ENCODE data around the gene AGTPBP1.

The AGTPBP1 gene

DNA sequence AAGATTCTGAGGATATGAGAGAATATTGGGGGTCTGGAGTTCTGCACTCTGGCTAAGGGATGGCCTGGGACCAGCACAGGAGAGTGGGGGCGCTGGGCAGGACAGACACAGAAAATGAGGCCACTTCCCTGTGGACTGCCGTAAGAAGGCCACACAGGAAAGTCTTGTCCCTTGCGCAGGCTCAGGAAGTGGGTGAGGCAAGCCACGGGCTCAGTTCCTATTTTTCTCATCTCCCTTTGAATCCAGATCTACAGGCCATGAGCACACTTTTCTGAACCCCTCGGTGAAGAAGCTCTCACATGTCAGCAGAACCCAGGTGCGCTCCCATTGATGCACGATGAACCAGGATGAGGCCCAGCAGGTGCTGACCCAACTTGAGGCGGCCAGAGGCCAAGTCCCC, 207.4 kb downstream of the AGTPBP1 start:
- no peak for DNase-seq

GRCh38 chr9:85533538-85533937, 208.2 kb downstream of the AGTPBP1 start:
- no peak for DNase-seq

DNA sequence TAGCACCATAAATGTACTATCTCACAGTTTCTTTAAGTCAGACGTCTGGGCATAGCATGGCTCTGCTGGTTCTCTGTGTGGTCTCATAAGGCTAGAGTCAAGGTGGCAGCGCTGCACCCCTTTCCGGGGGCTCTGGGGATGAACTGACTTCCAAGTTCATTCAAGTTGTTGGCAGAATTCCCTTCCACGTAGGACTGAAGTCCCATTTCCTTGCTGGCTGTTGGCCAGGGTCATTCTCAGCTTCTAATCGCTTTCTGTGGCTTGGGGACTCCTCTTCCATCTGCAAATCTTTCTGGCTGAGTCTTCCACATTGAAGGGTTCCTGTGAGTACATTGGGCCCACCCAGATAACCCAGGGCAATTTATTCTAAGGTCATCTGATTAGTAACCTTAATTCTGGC, 211.0 kb downstream of the AGTPBP1 start:
- DNase-seq = no peak

DNA sequence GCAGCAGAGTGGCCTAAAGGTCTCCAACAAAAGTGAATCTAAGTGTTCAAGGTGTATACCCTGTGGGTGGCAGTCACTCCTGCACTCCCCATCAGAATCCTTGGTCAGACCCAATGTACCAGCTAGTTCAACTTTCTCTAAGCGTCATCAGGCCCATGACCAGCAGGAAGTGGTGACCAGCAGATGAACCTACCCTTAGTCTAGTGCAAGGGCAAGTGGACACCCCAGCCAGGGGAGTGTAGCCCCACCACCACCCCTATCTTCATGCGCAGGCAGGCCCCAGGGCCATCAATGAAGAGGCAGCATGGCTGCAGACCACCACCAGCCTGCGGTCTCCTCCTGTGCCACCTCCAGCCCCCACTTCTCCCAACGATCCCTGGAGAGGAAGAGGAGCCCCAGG, 213.1 kb downstream of the AGTPBP1 start:
- no peak for DNase-seq

- no peak for DNase-seq
These were observed 213.6 kb downstream of the AGTPBP1 start for GRCh38 chr9:85528142-85528541.

DNA sequence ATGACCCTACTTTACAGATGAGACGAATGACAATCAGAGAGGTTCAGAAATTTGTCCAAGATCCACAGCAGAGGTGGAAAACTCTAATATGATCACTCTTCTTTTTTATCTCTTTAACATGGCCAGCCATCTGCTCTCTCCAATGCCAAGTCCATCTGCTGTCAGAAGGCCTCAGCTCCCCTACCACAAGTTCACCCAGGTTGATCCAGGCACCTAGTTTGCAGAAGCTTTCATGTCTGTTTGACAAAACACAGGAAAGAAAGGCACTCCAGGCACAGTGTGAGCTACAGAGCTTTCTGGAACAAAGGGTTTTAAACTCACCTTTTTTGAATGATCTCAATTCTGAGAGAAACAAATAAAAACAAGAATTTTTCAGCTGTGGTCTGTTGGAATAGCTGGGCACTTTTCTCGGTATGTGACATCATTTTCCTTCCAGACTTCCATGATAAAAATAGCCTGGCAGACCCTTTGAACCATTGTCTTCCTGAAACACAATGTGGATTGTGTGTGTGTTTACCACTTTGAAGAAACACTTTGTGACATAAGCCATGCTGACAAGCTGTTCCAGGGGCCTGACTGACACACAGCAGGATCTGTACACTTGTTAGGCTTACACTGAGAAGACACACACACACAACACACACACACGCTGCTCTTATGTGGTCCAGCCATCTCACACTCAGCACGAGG, 214.3 kb downstream of the AGTPBP1 start:
- no peak for DNase-seq

GRCh38 chr9:85524531-85524930, 217.2 kb downstream of the AGTPBP1 start:
- DNase-seq = no peak

DNA sequence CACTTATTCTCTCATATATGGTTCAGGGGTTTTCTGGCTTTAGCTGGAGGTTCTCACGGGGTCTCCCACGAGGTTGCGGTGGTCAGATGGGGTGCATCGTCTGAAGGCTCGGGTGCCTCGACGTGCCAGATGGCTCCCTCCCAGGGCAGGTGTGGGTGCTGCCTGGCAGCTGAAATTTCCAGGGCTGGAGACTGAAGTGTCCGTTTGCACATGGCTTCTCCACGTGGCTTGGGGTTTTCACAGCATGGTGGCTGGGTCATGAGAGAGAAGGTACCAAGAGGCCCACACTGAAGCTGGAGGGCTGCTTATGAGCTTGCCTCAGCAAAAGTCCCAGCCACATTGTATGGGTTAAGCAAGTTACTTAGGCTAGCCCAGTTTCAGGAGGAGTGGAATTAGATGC, 218.6 kb downstream of the AGTPBP1 start:
- DNase-seq = no peak

DNA sequence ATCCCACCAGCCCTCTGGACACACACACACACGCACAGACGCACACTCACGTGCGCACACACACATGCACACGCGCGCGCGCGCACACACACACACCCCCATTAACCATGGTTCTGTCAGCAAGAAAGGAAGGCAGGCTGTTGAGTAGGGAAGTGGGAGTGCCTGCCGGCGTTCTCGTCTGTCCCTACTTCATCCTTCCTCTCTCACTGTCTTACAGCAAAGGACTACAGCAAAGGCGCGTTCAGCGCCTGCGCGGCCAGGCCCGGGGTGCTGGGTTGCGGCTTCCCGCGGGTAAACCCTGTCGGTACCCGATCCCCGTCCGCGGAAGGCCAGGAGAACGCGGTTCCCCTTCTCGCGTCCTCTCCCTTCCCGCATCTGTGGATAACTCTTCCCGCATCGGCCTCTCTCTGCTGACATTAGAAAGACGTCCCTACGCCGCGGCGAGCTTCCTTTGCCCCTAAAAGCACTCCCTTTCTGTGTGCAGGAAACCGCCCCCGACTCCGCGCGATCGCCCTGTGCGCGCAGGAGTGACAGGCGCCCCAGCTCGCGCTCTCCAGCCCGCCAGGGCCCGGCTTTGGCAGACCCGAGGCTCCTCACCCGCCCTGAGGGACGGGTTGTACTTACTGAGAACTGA, 219.2 kb downstream of the AGTPBP1 start:
- no peak for DNase-seq

- no peak for DNase-seq
These were observed 220.2 kb downstream of the AGTPBP1 start for GRCh38 chr9:85521371-85522197.

DNA sequence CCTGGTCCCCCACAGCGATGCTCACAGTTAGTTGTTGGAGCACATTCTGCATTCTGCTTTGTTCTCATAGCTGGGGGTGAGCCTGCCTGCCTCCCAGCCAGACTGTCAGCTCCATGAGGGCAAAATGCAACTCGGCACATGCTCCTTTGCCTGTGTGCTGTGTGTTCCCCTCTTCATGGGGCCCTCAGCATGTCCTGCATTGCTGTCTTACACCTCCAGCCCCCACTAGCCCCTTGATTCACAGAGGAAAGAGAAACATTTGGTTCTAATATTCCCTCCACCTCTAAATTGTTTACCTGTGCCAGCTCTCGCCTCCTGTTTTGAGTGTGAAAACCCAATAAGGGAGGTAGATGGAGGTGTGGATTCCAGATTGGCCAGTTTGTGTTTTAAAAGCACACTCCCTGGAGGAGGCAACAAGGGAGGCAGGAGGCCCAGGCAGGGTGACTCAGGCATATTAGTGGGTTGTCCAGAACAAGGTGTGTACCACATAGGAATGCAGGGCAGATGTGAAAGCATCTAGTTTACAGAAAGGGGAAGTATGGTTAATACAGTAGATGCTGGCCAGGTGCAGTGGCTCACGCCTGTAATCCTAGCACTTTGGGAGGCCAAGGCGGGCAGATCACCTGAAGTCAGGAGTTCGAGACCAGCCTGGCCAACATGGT, 224.6 kb downstream of the AGTPBP1 start:
- DNase-seq = no peak

DNA sequence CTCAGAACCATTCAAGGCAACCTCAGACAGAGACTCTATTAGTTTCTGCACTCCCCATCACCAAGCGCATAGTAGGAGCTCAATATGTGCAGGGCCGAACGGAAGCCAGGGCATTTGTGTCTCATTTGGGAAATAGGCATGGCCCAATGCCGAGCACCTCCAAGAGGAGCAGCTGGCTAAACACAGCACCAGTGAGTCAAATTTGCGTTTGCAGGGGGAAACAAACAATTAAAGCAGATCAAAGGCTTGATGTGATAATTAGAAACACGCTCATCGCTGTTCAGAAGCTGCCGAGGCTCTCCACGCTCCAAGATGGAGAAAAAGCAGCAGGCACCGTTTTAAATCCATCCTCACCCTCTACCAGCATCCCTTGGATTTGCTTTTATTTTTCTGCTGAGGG, 225.3 kb downstream of the AGTPBP1 start:
- no peak for DNase-seq

GRCh38 chr9:85515021-85515420, 226.7 kb downstream of the AGTPBP1 start:
- DNase-seq = no peak

GRCh38 chr9:85514256-85514655, 227.5 kb downstream of the AGTPBP1 start:
- no peak for DNase-seq

DNA sequence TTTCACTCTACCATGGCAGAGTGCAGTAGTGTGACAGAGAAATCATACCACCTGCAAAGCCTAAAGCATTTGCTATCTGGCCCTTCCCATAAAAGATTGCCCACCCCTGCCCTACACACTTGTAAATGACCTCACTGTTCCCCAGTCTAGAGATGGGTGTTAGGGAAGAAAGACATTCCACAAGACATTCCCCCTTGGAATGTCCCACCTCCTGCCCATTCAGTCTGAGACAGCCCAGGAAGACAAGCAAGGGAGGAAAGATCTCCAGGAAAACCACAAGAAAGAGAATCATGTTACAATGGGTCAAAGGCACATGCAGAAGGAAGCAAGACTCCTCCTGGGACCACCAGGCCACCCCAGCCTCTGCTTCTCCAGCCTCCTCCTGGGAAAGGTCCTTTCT, 230.0 kb downstream of the AGTPBP1 start:
- DNase-seq = no peak

DNA sequence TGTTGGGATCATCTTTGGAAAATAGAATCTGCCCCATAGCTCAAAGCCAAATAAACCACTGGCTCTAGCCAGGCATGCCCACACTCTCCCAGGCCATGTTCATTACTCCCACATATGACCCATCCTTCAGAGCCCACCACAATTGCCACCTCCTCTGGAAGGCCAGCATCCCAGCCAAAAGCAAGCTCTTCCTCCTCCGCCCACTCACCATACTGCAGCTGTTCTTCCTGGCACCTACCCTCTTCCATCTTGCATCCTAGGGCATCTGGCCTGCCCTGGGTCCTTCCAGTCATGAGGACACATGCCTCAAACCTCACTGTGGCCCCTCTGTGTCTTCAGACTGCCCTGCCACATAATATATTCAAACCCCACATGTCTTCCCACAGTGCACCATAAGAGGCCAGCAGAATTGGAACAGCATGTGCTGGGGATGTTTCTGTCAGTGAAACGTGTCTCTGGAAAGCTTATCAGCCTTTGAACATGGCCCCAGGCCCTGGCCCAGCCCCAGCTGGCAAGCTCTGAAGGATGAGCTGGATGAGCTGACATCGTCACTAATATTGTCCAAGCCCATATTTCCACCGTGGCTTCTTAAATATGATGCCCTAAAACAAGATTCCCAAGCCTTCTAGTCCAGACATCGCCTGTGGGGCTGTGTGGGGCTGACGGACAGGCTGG, 230.8 kb downstream of the AGTPBP1 start:
- DNase-seq = no peak

- no peak for DNase-seq
These were observed 233.1 kb downstream of the AGTPBP1 start for GRCh38 chr9:85508616-85509015.

DNA sequence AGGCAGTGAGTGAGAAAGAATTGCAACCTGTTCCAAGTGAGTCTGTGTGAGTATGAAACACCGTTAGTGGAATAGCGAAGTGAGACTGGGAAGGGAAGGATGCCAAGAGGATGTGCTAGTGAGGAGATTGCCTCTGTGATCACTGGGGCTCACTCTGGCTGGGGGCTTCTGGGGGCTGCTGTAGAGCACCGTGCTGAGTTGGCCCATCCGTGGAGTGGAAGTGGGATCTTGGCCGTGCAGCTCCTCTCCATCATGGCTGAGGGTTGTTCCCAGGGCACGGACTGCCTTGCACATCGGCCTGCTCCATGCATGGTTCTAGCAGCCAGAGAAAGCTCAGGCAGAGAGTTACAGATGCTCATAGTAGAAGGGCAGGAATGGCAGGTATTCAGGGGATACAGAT, 236.1 kb downstream of the AGTPBP1 start:
- DNase-seq = no peak

DNA sequence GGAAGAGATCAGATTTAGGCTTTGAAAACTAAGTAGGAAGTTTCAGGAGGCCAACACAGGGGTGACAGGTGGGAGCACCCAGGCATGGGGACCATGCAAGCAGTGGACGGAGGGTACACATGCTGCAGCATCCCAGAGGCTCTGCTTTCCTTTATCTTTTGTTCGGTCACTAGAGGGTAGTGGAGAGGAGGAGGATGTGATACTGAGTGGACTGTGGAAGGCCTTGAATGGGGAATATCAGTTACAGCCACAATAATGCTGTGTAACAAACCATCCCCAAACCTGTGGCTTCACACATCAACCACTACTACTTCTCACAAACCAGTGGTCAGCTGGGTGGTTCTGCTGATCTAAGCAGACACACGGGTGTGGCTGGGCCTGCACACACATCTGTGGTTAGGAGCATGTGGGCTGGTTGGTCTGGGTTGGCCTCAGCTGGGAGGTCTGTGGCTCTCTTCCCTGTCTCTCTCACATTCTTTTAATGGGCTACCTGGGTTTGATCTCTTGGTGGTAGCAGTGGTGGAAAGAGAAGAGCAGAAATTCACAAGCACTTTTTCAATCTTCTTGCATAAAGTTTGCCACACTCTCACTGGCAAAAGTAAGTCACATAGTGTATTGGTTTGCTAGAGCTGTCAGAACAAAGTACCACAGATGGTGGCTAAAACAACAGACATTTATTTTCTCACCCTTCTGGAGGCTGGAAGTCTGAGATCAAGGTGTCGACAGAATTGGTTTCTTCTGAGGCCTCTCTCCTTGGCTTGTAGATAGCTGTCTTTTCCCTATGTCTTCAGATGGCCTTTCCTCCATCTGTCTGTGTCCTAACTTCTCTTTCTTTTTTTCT, 238.7 kb downstream of the AGTPBP1 start:
- no peak for DNase-seq

- no peak for DNase-seq
These were observed 239.9 kb downstream of the AGTPBP1 start for GRCh38 chr9:85501882-85502281.

GRCh38 chr9:85501456-85501855, 240.3 kb downstream of the AGTPBP1 start:
- no peak for DNase-seq
